Small intestine (tissue), 7 donors: ENCODE measurements around the gene AKAP12. TPM values are rescaled to one million over a fixed set of nuclear protein-coding genes. Genes with fewer than 3 reads are reported as not detected.

Experiments used
- DNase-seq, 2 donors: peaks; one replicate each; pipeline versions ENCODE4 v3.0.0 to v3.0.0-alpha.2; 2013
- FAIRE-seq: peaks from 2 replicates; lab custom pipeline; 2012; peaks lifted over from hg19 to GRCh38; lab: Jason Lieb, UNC
- H3K27ac ChIP-seq, 3 donors: one replicate each; pipeline ENCODE4 v1.5.1; 2013; ENCODE audit warnings: low read length in 2 of 3, mild to moderate bottlenecking in 2 of 3, control low read depth in 1 of 3, inconsistent platforms in 1 of 3, low read depth in 1 of 3, moderate library complexity in 1 of 3
- H3K27me3 ChIP-seq, 3 donors: one replicate each; pipeline ENCODE4 v1.6.1; 2013; ENCODE audit warnings: low read length in 3 of 3, inconsistent platforms in 1 of 3; ENCODE audit not compliant: control insufficient read depth in 3 of 3, insufficient read depth in 3 of 3
- H3K36me3 ChIP-seq, 3 donors: one replicate each; pipeline ENCODE4 v1.6.1; 2013; ENCODE audit warnings: low read length in 3 of 3, inconsistent platforms in 1 of 3, low read depth in 1 of 3, mild to moderate bottlenecking in 1 of 3, moderate library complexity in 1 of 3; ENCODE audit not compliant: control insufficient read depth in 3 of 3, insufficient read depth in 2 of 3
- H3K4me1 ChIP-seq, 3 donors: one replicate each; pipeline ENCODE4 v1.6.1; 2013; ENCODE audit warnings: low read length in 2 of 3, inconsistent platforms in 1 of 3, low read depth in 1 of 3, mild to moderate bottlenecking in 1 of 3, moderate library complexity in 1 of 3; ENCODE audit not compliant: control insufficient read depth in 3 of 3, insufficient read depth in 2 of 3
- H3K4me3 ChIP-seq, 3 donors: one replicate each; pipeline ENCODE4 v1.5.1; 2013; ENCODE audit warnings: low read length in 3 of 3, control low read depth in 1 of 3, inconsistent platforms in 1 of 3, low read depth in 1 of 3, mild to moderate bottlenecking in 1 of 3, moderate library complexity in 1 of 3
- H3K9me3 ChIP-seq, 2 donors: one replicate each; pipeline ENCODE4 v1.6.1; 2013; ENCODE audit warnings: low read depth in 1 of 2, low read length in 1 of 2; ENCODE audit not compliant: control insufficient read depth in 2 of 2, insufficient read depth in 1 of 2
- WGBS, 3 donors: extraction: QIAGEN DNeasy Blood & Tissue Kit; methylation state at CpG; one replicate each; pipeline ENCODE4 v1.1.7; 2013; 5-methylcytosine and 5-hydroxymethylcytosine counted together
- polyA plus RNA-seq, 4 donors: library from polyadenylated mRNA; stranded (reverse) in 3 of 4; unstranded in 1 of 4; fragments of 200-250 nt in 3 of 4; fragments of 120-200 nt in 1 of 4; gene quantifications; one replicate each; pipeline versions ENCODE4 v1.2.1 to v1.2.3, GENCODE V29; 2013
- donor health status: healthy with polysubstance abuse.
- donor health status: control.
- donor health status: control.
- donor health status: Bipolar disorder and iron deficiency.
- donor health status: healthy.

The AKAP12 gene
- polyA plus RNA-seq, 4 donors, result 0.67 to 23.3 (median 7.2) TPM

GRCh38 chr6:151276112-151276740, 36.5 kb downstream of the AKAP12 start:
- FAIRE-seq (no peak), DNase-seq (no peak)
- H3K9me3 ChIP-seq, result no peaks in the 10 kb centered on the region
- 57 to 65% (median 57%) methylated on average over 4 of the region's 4 CpGs for WGBS, 3 donors
- no peaks in the 10 kb centered on the region for H3K36me3 ChIP-seq
- no peak overlapping the region for H3K4me3 ChIP-seq
- no peaks in the 10 kb centered on the region for H3K4me1 ChIP-seq
- H3K27me3 ChIP-seq, result no peaks in the 10 kb centered on the region
- H3K27ac ChIP-seq, result no peak overlapping the region

- peaks cover 0 to 3% (median 0%) of the 10 kb centered on the region in 3 donors for H3K4me1 ChIP-seq
- no peaks in the 10 kb centered on the region for H3K27me3 ChIP-seq
- H3K27ac ChIP-seq, result no peak overlapping the region
- FAIRE-seq, result no peak
- H3K36me3 ChIP-seq, result no peaks in the 10 kb centered on the region
- WGBS, 3 donors, result 86 to 91% (median 89%) methylated on average over 2 of the region's 2 CpGs
- H3K9me3 ChIP-seq, result no peaks in the 10 kb centered on the region
- H3K4me3 ChIP-seq, result no peak overlapping the region
- DNase-seq, result no peak
Measured at GRCh38 chr6:151279891-151280290, 40.1 kb downstream of the AKAP12 start.

DNA sequence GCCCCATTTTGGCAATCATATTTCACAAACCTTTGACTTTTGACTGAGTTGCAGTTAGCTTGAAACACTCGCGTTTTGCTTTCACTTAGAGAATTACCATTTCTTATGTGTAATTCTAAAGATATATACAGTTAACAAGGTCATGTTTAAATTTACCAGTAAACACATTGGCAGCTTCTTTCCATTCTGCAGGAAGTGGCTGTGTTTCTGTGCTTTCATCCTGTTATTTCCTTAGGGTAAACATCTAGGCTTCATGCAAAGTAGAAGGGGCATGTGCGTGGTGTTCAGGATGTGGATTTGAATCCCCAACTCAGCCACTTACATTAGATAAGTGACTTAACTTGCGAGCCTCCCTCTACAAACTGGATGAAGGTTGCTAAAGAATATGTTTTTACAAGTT, 41.1 kb downstream of the AKAP12 start:
- no peak for DNase-seq
- 76 to 82% (median 82%) methylated on average over 4 of the region's 4 CpGs for WGBS, 3 donors
- no peak for FAIRE-seq
- Histone ChIP-seq H3K9me3 (no peaks in the 10 kb centered on the region), H3K4me3 (no peak overlapping the region), H3K36me3 (no peaks in the 10 kb centered on the region), H3K4me1 (peaks cover 0 to 3% (median 0%) of the 10 kb centered on the region in 3 donors), H3K27me3 (no peaks in the 10 kb centered on the region), H3K27ac (no peak overlapping the region)

DNA sequence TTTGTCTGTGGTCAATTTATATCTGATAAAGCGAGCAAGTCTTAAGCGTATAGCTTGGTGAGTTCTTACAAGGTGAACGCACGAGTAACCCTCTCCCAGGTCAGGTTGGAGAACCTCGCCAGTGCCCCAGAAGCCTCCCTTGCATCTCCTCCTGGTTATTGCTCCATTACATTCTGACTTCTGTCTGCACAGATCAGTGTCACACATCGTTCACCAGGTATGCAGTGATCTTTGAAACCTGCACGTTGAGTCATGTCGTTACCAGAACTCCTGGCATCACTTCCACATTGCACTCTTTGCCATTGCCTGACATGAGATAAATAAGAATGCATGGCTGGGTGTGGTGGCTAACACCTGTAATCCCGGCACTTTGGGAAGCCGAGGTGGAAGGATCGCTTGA, 44.2 kb downstream of the AKAP12 start:
- Histone ChIP-seq H3K4me3 (no peak overlapping the region), H3K9me3 (no peaks in the 10 kb centered on the region), H3K27ac (no peak overlapping the region), H3K4me1 (peaks cover 0 to 3% (median 0%) of the 10 kb centered on the region in 3 donors), H3K36me3 (no peaks in the 10 kb centered on the region), H3K27me3 (no peaks in the 10 kb centered on the region)
- WGBS, 3 donors, result 50 to 77% (median 62%) methylated on average over 11 of the region's 11 CpGs
- peak; percentile 33 to 69 for DNase-seq
- FAIRE-seq, result no peak

- no peak for DNase-seq
- H3K27ac ChIP-seq, result peak overlapping the region in 1 of 3 donors; percentile 58
- no peaks in the 10 kb centered on the region for H3K9me3 ChIP-seq
- FAIRE-seq, result no peak
- no peaks in the 10 kb centered on the region for H3K27me3 ChIP-seq
- H3K4me1 ChIP-seq, result peaks cover 0 to 3% (median 0%) of the 10 kb centered on the region in 3 donors
- no peaks in the 10 kb centered on the region for H3K36me3 ChIP-seq
- H3K4me3 ChIP-seq, result no peak overlapping the region
- WGBS, 3 donors, result 55 to 73% (median 59%) methylated on average over 4 of the region's 4 CpGs
Measured at GRCh38 chr6:151284548-151285017, 44.8 kb downstream of the AKAP12 start.

GRCh38 chr6:151285122-151285521, 45.4 kb downstream of the AKAP12 start:
- Histone ChIP-seq H3K27ac (peak overlapping the region in 1 of 3 donors; percentile 58), H3K4me3 (no peak overlapping the region), H3K9me3 (no peaks in the 10 kb centered on the region), H3K4me1 (peaks cover 0 to 3% (median 0%) of the 10 kb centered on the region in 3 donors), H3K36me3 (no peaks in the 10 kb centered on the region), H3K27me3 (no peaks in the 10 kb centered on the region)
- no peak for DNase-seq
- FAIRE-seq, result no peak

GRCh38 chr6:151286214-151286613, 46.4 kb downstream of the AKAP12 start:
- H3K9me3 ChIP-seq, result no peaks in the 10 kb centered on the region
- no peak overlapping the region for H3K4me3 ChIP-seq
- WGBS, 3 donors, result 15 to 35% (median 26%) methylated on average over 7 of the region's 7 CpGs
- H3K36me3 ChIP-seq, result no peaks in the 10 kb centered on the region
- H3K4me1 ChIP-seq, result peaks cover 0 to 3% (median 0%) of the 10 kb centered on the region in 3 donors
- peak overlapping the region in 1 of 3 donors; percentile 17 for H3K27ac ChIP-seq
- peak in 1 of 2 donors; percentile 27 for DNase-seq
- no peaks in the 10 kb centered on the region for H3K27me3 ChIP-seq
- FAIRE-seq, result no peak

GRCh38 chr6:151288712-151289398, 49.1 kb downstream of the AKAP12 start:
- H3K9me3 ChIP-seq, result no peaks in the 10 kb centered on the region
- no peak overlapping the region for H3K4me3 ChIP-seq
- no peaks in the 10 kb centered on the region for H3K27me3 ChIP-seq
- WGBS, 3 donors, result 77 to 88% (median 82%) methylated on average over 10 of the region's 10 CpGs
- H3K27ac ChIP-seq, result no peak overlapping the region
- H3K4me1 ChIP-seq, result peaks cover 0 to 3% (median 0%) of the 10 kb centered on the region in 3 donors
- DNase-seq (no peak), FAIRE-seq (no peak)
- no peaks in the 10 kb centered on the region for H3K36me3 ChIP-seq
